Thyroid gland (tissue), 4 donors: ENCODE data around the gene SIPA1L2. TPM values are rescaled to one million over a fixed set of nuclear protein-coding genes. Genes with fewer than 3 reads are reported as not detected.

Experiments
- DNase-seq, 2 donors: peaks; one replicate each; pipeline ENCODE4 v3.0.0-alpha.2; 2019
- H3K27ac ChIP-seq, 3 donors: fragments of 200-600 bp; sonication (generic); 1 replicate in 2 of 3; 2 replicates in 1 of 3; pipeline ENCODE4 v1.5.1; 2016 to 2019; ENCODE audit warnings: mild to moderate bottlenecking in 1 of 3, moderate library complexity in 1 of 3
- H3K27me3 ChIP-seq: fragments of 200-600 bp; sonication (generic); one replicate; pipeline ENCODE4 v1.5.1; 2019
- H3K36me3 ChIP-seq, 2 donors: fragments of 200-600 bp; sonication (generic); one replicate each; pipeline ENCODE4 v1.5.1; 2016 to 2019
- H3K4me1 ChIP-seq, 2 donors: fragments of 200-600 bp; sonication (generic); one replicate each; pipeline ENCODE4 v1.5.1; 2017 to 2019
- H3K4me3 ChIP-seq, 3 donors: fragments of 200-600 bp; sonication (generic); replicated peaks in 1 of 3; 1 replicate in 2 of 3; 2 replicates in 1 of 3; pipeline ENCODE4 v1.5.1; 2016; ENCODE audit warnings: mild to moderate bottlenecking in 1 of 3
- H3K9me3 ChIP-seq: fragments of 200-600 bp; sonication (generic); one replicate; pipeline ENCODE4 v1.5.1; 2017
- POLR2A ChIP-seq, 2 donors: fragments of 450-650 bp; IDR thresholded peaks; one replicate each; pipeline ENCODE4 v1.6.1; 2017; ENCODE audit warnings: antibody characterized with exemption in 2 of 2, mild to moderate bottlenecking in 2 of 2, moderate library complexity in 1 of 2
- WGBS, 2 donors: methylation state at CpG; one replicate each; pipeline ENCODE4 v1.1.5; 2017; 5-methylcytosine and 5-hydroxymethylcytosine counted together
- intact Hi-C: fragments of 100-400 bp; cut with DNase I; formaldehyde crosslinking; loops from one replicate; pipeline ENCODE4 v1.15.1; 2023
- total RNA-seq, 4 donors: library from RNA; depleted of rRNA; stranded (reverse); fragments of >200 nt; gene quantifications; one replicate each; pipeline ENCODE4 v1.2.3, GENCODE V29; 2016
- TF ChIP-seq, protein P1 (sequence below), 6 experiments: fragments of 200-600 bp in 3 of 6; fragments of 450-650 bp in 3 of 6; sonication (generic) in 3 of 6; IDR thresholded peaks; one replicate each; pipeline ENCODE4 v1.5.1; 2016 to 2019; ENCODE audit warnings: antibody characterized with exemption in 6 of 6, mild to moderate bottlenecking in 2 of 6, inconsistent platforms in 1 of 6, moderate library complexity in 1 of 6

The SIPA1L2 gene
- total RNA-seq, 4 donors from 2014 or later, result 15.6 to 44.9 (median 31.3) TPM

DNA sequence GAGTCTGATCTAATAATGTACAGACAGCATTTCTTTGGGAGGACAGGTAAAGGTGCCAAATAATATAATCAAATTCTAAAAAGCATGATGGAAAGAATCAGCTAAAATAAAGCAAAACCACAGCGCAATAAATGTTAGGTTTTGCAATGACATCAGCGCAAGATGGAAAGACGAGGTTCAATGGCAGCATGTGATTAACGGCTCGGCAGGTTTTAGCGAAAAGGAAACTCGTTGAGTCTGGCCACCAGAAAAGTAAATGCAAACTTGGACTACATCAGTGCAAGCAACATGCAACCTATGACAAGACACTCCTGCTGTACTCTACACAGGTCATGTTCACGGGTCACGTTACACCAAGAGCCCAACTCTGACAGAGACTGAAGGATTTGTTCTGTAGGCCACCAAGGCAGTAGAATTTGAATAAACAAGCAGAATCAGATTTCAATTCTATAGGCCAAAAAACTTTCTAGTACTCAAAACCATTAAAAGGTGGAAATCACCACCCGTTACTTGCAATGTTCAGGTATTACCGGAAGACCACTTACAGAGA lies 4.5 kb downstream of the SIPA1L2 start:
- intact Hi-C loops, result loop anchor here (10.0 kb wide), 1 partner anchor 761 kb away; no protein-coding TSS in a partner anchor
- Histone ChIP-seq H3K4me3 (no peak overlapping the region), H3K36me3 (no peaks in the 10 kb centered on the region), H3K27me3 (no peaks in the 10 kb centered on the region), H3K9me3 (no peaks in the 10 kb centered on the region), H3K27ac (no peak overlapping the region), H3K4me1 (peaks cover 22 to 32% of the 10 kb centered on the region in 2 donors)
- TF ChIP-seq POLR2A (IDR thresholded peaks at IDR 0.05), result no peak
- TF ChIP-seq, protein P1, sequence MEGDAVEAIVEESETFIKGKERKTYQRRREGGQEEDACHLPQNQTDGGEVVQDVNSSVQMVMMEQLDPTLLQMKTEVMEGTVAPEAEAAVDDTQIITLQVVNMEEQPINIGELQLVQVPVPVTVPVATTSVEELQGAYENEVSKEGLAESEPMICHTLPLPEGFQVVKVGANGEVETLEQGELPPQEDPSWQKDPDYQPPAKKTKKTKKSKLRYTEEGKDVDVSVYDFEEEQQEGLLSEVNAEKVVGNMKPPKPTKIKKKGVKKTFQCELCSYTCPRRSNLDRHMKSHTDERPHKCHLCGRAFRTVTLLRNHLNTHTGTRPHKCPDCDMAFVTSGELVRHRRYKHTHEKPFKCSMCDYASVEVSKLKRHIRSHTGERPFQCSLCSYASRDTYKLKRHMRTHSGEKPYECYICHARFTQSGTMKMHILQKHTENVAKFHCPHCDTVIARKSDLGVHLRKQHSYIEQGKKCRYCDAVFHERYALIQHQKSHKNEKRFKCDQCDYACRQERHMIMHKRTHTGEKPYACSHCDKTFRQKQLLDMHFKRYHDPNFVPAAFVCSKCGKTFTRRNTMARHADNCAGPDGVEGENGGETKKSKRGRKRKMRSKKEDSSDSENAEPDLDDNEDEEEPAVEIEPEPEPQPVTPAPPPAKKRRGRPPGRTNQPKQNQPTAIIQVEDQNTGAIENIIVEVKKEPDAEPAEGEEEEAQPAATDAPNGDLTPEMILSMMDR (IDR thresholded peaks at IDR 0.05), result no peak
- 96% methylated on average over 11 of the region's 11 CpGs for WGBS, 2 donors
- no peak for DNase-seq

DNA sequence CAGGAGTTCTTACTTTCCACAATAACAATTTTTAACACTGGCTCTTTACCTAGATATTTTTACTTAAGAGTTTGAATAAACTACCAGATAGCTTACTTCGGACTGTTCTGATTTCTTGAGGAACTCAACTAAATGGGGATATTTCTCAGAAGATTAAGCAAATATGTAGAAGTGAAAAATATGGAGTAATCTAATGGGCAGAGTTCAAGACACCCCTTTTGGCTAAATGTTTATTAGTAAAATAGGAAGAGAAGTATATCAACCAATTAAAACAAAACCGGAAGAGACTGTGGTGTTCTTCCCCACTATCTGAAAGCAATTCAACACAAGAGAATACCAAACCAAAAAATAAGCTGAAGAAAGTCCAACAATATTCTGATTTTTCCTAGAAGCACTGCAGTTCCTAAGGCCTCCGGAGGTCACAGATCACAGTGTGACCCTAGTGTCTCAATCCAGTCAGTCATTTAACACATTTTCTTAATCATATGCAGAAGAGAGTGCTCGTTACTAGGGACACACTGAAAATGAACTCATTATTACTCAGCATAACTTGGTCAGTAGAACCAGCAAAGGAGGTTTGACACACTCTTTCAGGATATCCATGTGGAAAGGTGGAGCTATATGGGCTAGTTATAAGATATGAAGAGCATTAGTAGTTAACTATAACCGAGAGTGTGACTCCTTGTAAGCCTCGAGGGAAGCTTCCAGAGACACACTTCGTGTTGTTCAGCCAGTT lies 5.2 kb downstream of the SIPA1L2 start:
- Histone ChIP-seq H3K27ac (no peak overlapping the region), H3K4me3 (no peak overlapping the region), H3K27me3 (no peaks in the 10 kb centered on the region), H3K36me3 (no peaks in the 10 kb centered on the region), H3K9me3 (no peaks in the 10 kb centered on the region), H3K4me1 (peaks cover 27 to 39% of the 10 kb centered on the region in 2 donors)
- no peak for DNase-seq
- TF ChIP-seq POLR2A (IDR thresholded peaks at IDR 0.05), result no peak
- TF ChIP-seq, protein P1 (IDR thresholded peaks at IDR 0.05), result no peak
- intact Hi-C loops, result loop anchor here (10.0 kb wide), 1 partner anchor 760 kb away; no protein-coding TSS in a partner anchor
- 75 to 79% methylated on average over 7 of the region's 7 CpGs for WGBS, 2 donors

DNA sequence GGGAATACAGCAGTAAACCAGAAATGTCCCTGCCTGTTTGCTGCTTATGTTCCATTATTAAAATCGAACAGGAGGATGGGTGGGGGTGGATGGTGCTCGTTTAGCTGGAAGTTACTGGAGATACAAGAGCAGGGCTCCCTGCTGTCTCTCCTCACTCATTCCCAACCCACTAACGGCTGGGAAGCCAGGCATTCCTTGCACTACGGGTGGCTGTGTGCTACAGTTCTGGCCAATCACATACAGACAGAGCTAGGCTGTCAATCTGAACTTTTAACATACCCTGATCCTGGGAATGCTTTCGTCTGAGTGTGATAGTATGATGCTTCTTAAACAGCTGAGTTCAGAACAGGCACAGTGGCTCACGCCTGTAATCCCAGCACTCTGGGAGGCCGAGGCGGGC lies 7.0 kb downstream of the SIPA1L2 start:
- no peak for DNase-seq
- Histone ChIP-seq H3K9me3 (no peaks in the 10 kb centered on the region), H3K36me3 (no peaks in the 10 kb centered on the region), H3K27ac (no peak overlapping the region), H3K4me3 (no peak overlapping the region), H3K4me1 (peaks cover 16 to 36% of the 10 kb centered on the region in 2 donors), H3K27me3 (no peaks in the 10 kb centered on the region)
- TF ChIP-seq POLR2A (IDR thresholded peaks at IDR 0.05), result no peak
- TF ChIP-seq, protein P1 (IDR thresholded peaks at IDR 0.05), result no peak
- 82 to 84% methylated on average over 8 of the region's 8 CpGs for WGBS, 2 donors
- intact Hi-C loops, result loop anchor here (10.0 kb wide), 1 partner anchor 758 kb away; no protein-coding TSS in a partner anchor

DNA sequence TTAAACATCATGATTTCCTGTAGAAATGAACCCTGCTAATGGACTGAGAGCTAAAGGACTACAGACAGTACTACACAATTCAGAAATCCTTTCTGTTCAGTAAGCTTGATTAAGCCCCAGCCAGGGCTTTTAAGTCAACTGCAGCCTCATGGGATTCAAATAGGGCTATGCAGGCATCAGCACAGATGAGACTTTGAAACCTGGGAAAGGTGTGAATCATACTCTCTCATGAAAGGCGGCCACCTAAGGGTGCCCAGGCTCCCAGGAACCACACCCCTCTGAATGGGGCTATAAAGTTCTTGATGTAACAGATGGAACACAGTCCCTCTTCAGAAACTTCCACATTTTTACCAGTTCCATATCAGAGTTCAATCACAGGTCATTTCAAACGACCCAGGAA lies 7.6 kb downstream of the SIPA1L2 start:
- H3K4me1 ChIP-seq, result peaks cover 15 to 32% of the 10 kb centered on the region in 2 donors
- TF ChIP-seq POLR2A (IDR thresholded peaks at IDR 0.05), result no peak
- TF ChIP-seq, protein P1 (IDR thresholded peaks at IDR 0.05), result no peak
- WGBS, 2 donors, result 74% methylated on average over 2 of the region's 2 CpGs
- no peaks in the 10 kb centered on the region for H3K36me3 ChIP-seq
- no peaks in the 10 kb centered on the region for H3K27me3 ChIP-seq
- no peaks in the 10 kb centered on the region for H3K9me3 ChIP-seq
- H3K4me3 ChIP-seq, result no peak overlapping the region
- H3K27ac ChIP-seq, result no peak overlapping the region
- intact Hi-C loops, result loop anchor here (10.0 kb wide), 1 partner anchor 758 kb away; no protein-coding TSS in a partner anchor
- DNase-seq, result no peak

DNA sequence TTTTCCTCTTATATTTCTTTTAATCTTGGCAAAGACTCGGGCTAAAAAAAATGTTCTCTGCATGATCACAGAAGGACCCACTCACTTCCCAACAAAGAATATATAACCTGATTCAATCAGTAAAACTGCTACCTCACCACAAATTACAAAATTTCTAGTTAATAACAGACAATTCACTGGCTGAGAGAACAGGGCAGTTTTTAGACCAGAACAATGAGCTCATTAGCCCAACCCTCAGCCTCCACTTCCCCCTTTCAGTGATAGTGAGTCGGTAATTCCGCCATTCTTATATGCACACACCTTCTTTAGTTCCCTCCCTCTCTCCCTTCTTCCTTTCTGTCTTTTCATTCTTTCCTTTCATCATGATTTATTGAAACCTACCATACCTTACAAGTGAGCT lies 8.9 kb downstream of the SIPA1L2 start:
- peaks cover 15 to 25% of the 10 kb centered on the region in 2 donors for H3K4me1 ChIP-seq
- TF ChIP-seq, protein P1 (IDR thresholded peaks at IDR 0.05), result no peak
- no peak for TF ChIP-seq POLR2A (IDR thresholded peaks at IDR 0.05)
- 61 to 67% methylated on average over 3 of the region's 3 CpGs for WGBS, 2 donors
- intact Hi-C loops, result loop anchor here (10.0 kb wide), 1 partner anchor 756 kb away; no protein-coding TSS in a partner anchor
- H3K36me3 ChIP-seq, result no peaks in the 10 kb centered on the region
- H3K27ac ChIP-seq, result peak overlapping the region; percentile 53 to 86 (median 67)
- no peak overlapping the region for H3K4me3 ChIP-seq
- no peaks in the 10 kb centered on the region for H3K9me3 ChIP-seq
- no peaks in the 10 kb centered on the region for H3K27me3 ChIP-seq
- DNase-seq, result no peak
